HG03097 (cell line): ENCODE measurements around the gene SLC6A17.

Source experiments
- ATAC-seq: cut with Tn5 transposase; IDR thresholded peaks from one replicate; pipeline ENCODE4 v1.9.1; 2021; ENCODE audit not compliant: unreplicated experiment, low FRiP score

Gene SLC6A17

GRCh38 chr1:110235834-110236682 is 85.8 kb downstream of the SLC6A17 start:
- ATAC-seq = no peak

GRCh38 chr1:110237386-110238152 is 87.3 kb downstream of the SLC6A17 start:
- ATAC-seq = no peak

- no peak for ATAC-seq
These were observed 89.4 kb downstream of the SLC6A17 start for GRCh38 chr1:110239441-110240430.

- no peak for ATAC-seq
These were observed 90.3 kb downstream of the SLC6A17 start for GRCh38 chr1:110240476-110241210.

GRCh38 chr1:110241516-110241915 is 91.2 kb downstream of the SLC6A17 start:
- ATAC-seq = no peak

- ATAC-seq = no peak
These were observed 91.8 kb downstream of the SLC6A17 start for GRCh38 chr1:110242062-110242461.

- ATAC-seq = no peak
These were observed 92.4 kb downstream of the SLC6A17 start for GRCh38 chr1:110242731-110243130.

GRCh38 chr1:110243146-110243545 is 92.9 kb downstream of the SLC6A17 start:
- ATAC-seq = no peak

GRCh38 chr1:110243574-110243973 is 93.3 kb downstream of the SLC6A17 start:
- ATAC-seq = no peak

- ATAC-seq = no peak
These were observed 95.8 kb downstream of the SLC6A17 start for GRCh38 chr1:110245876-110246620.

- ATAC-seq = no peak
These were observed 98.5 kb downstream of the SLC6A17 start for GRCh38 chr1:110248746-110249145.

GRCh38 chr1:110249256-110249655 is 99.0 kb downstream of the SLC6A17 start:
- ATAC-seq = no peak

- ATAC-seq = no peak
These were observed 99.7 kb downstream of the SLC6A17 start for GRCh38 chr1:110250008-110250407.

- no peak for ATAC-seq
These were observed 100.5 kb downstream of the SLC6A17 start for GRCh38 chr1:110250749-110251148.
